T-helper 1 cell treated with Interleukin-12 subunit alpha and Interleukin-12 subunit beta and Interleukin-4 antibody, amounts not matched to agents 30 ng/mL and 1 ng/mL, for 36 hours (primary cell): ENCODE data around the gene ZNF423. TPM values are rescaled to one million over a fixed set of nuclear protein-coding genes. Genes with fewer than 3 reads are reported as not detected.

Experiments used
- intact Hi-C: fragments of 100-400 bp; cut with micrococcal nuclease; formaldehyde crosslinking; loops from one replicate; pipeline ENCODE4 v1.15.1; 2024
- total RNA-seq: library from RNA; stranded (reverse); gene quantifications from 2 replicates; pipeline ENCODE4 v1.2.3, GENCODE V29; 2022

The ZNF423 gene
- total RNA-seq, 1 donor from 2014 or later = not detected

DNA sequence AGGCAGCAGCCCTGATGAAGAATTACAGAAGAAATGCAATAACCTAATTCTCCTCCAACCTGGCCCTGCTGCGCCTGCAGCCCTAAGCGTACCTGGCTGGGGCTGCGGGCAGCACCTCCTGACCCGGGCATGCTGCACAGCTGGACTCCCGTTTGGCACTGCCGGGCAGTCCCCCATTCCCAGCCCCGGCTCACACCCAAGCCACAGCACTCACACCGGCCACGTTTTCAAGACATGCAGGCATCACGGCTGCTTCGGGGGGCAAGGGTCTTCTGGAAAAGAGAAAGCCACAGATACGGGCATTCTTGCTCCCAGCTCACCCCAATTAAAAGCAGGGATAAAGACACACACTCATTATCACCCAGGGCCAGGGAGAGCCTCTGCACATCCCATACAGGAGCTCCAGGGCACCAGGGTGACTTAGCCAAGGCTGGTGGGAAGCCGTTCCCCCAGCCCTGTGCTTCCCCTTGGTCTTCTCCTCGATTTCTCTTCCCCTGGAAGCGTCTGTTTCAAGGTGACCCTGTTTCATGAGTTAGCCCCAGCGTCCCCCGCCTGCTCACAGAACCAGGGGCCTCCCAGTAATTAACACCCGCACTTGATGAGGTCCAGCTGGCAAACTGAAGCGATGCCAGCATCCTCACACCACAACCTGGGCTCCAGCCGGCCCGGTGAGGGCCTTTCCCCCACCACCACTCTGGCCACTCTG is 265.6 kb downstream of the ZNF423 start:
- intact Hi-C loops = loop anchor here (5.0 kb wide), 1 partner anchor 98 kb away; no protein-coding TSS in a partner anchor

GRCh38 chr16:49589544-49590031 is 266.3 kb downstream of the ZNF423 start:
- intact Hi-C loops = loop anchor here (5.0 kb wide), 1 partner anchor 97 kb away; no protein-coding TSS in a partner anchor

DNA sequence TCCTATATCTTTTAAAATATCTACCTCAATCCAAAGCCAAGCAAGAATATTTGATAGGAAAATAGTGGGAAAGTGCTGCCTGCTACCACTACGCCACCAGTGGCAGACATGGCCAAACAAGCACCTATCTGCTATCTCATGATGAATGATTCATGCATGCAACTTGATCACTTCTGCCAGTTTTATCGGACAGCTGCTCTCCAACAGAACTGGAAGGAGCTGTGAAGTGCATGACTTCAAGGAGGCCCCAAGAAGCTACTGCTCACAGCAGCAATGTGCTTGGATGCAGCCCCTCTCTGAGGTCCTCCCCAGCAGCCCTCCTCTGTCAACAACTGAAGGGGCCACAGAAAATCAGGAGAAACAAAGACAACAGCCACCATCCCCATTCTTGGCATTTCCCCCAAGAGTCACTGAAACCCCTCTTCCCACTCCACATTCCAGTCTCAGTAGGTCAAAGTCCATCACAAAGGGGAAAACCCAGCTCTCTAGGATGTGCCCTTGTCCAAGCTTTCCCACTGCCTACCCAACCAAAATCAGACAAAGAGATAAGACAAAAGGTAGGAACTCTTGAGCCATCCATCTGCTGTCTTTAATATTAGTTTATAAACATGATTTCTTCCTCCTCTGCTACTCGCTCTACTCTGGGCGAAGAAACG is 267.1 kb downstream of the ZNF423 start:
- intact Hi-C loops = no loop called here

- intact Hi-C loops = no loop called here
Observed at GRCh38 chr16:49588026-49588425, 267.9 kb downstream of the ZNF423 start.

DNA sequence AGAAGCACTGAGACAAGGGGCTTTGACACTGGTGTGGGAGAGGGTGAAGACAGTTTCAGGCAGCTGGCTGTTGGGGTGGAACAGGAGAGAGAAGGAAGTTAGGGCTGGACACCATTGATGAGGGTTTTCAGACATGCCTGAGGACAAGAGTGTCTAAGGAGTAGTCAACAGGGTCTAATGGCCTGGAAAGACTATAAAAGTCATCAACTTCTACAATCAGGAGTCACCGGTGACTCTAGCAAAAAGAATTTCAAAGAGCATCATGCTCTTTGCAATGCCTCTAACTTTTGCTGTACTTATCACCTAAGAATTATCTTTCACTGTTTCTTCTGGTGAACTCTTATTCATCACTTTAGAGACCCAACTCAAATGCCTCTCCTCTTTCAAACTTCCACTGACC is 268.4 kb downstream of the ZNF423 start:
- intact Hi-C loops = no loop called here

- intact Hi-C loops = no loop called here
Observed at GRCh38 chr16:49586466-49587450, 269.2 kb downstream of the ZNF423 start.

DNA sequence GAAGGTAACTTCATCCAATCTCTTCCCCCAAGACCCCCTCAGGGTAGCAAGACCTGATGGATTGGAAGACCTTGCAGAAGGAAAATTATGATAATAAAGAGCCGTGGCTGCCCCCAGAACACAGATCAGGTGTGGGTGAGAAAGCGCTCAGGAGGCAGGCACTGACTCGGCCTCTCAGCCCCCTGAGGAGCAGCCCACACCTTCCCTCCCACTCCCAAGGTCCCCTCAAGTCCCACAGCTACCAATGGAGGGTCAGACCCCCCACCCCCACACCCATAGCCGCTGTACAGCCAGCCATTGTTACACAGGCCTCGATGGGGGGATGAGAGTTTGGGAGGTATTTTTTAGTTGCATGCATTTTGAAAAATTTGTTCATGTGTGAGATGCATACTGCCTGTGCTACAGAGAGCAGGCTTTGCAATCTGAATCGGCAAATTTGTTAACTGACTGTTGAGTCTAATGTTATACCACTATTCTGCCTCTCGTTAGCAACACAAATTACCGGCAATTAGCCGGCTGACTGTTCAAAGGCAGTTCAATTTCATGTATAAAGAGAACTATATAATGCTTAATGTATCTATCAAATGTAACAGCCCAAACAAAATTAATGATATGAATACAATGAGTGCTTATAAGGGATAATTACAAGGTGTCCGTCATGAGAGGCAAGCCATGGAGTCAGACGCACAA is 270.6 kb downstream of the ZNF423 start:
- intact Hi-C loops = no loop called here

GRCh38 chr16:49583911-49584310 is 272.0 kb downstream of the ZNF423 start:
- intact Hi-C loops = no loop called here

DNA sequence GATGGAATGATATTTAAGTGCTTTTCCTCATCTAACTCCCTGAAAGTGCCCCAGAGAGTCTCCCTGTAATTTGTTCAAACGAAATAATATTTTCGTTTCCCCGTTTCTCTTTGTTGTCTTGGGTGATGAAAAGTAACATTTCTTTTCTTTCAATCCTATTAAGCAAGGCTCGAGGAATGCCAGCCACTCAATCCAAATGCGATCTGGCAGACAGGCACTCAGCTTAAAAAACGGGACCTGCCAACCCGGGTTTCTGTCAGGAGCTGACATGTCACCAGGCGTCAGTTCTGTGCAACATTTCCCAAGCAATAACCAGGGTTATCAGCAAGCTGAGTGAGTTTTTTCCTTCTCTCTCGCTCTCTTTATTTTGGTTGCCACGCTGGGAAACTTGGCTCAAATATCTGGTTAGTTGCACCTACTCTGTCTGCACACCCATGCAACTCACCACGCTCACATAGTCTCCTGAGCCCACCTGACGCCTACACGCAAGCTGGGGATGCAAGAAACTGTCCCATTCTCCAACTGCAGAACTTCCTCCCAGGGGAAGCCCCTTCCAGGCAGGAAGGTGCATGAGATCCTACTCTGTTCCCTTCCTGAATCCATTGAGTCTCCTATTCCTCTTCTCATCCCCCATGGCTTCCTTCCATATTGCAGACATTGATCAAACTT is 274.1 kb downstream of the ZNF423 start:
- intact Hi-C loops = no loop called here

DNA sequence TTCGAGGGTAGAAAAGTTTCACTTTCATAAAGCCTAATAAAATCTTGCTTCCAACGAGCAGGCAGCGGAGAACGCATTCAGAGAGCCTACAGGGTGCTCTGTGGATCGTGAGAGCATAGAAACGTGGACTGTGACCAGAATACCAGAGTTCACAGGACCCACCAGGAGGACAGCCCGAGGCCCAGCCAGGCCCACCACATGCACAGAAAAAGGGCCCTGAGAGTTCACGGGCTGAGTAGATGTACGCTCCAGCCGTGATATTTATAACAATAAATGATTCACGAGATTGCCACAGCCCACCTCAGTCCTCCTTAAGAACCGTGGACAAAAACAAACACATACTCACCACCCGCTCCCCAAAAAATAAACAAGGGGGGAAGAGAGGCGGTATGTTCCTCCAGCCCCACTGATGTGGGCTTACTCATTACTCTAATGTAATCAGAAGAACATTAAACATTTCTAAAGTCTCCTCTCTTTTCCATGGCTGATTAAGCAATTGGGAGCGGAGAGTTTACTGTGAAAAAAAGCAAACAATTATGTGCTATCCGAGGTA is 275.1 kb downstream of the ZNF423 start:
- intact Hi-C loops = no loop called here

- intact Hi-C loops = no loop called here
Observed at GRCh38 chr16:49578435-49579024, 277.4 kb downstream of the ZNF423 start.

DNA sequence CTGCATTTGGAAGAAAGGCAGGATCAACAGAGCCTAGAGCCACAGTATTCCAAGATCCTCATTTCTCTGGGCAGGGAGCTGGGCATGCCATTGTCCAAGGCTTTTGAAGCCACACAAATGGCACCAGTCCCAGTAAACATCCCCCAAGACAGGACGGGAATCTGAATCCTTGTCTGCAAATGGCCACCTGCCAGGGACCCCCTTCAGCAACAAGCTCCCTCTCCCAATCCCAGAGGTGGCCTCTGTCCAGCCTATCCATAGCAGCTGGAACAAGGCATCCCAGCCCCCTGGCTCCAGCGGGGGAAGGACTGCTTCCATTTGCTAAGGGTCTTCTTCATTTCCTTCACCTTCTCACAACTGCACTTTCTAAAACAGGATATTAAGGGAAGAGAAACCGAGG is 277.9 kb downstream of the ZNF423 start:
- intact Hi-C loops = no loop called here

DNA sequence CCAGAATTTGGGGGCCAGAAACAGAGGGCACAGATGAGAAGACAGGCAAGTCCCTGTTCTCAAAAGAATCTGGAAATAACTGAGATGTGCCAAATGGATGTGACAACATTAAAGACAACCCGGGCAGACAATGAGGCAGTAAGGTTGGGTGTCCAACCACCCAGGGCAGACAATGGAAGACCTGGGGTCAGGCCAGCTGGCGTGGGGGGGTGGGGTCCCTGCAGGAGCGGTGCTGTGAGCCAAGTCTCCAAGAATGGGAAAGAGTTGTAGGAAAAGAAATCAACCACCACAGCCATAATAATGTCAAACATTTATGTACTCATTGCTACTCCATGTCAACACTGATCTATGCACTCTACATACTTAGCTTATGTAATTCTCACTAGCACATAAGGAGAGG is 279.0 kb downstream of the ZNF423 start:
- intact Hi-C loops = no loop called here

GRCh38 chr16:49576173-49576494 is 279.8 kb downstream of the ZNF423 start:
- intact Hi-C loops = no loop called here

DNA sequence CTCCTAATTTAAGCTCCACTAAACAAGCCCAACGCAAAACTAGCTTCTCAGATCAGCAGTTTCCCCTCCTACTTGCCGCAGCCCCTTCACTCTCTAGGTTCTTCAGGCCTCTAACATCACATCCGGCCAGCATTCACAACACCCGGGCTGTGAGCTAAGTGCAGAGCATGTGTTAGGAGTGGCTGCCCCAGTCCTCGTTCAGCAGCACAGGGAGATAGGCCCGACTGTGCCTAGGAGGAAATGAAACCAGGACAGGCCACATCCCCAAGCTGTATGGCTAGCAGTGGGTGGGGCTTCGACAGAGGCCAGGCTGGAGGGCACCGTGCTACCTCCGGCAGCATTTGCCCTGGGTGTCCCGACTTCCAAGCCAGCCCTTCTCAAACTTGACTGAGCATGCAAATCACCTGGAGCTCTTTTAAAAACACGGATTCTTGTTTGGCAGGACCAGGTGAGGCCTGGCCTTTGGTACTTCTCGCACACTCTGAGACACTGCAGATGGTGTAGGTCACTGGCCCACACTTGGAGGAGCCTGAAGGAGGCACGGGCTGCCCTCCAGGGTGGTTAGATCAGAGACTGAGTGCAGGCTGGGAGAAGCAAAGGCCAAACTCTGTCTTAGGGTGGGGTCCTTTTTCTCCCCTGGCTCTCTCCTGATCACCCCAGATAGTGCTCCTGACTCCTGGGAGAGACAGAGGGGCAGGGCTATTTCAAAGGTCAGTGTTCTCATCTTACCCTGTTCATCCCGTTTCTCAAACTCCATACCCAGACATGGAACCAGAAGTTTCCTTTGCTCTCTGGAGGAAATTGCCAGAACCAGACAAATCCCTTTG is 280.4 kb downstream of the ZNF423 start:
- intact Hi-C loops = no loop called here

GRCh38 chr16:49574826-49575225 is 281.1 kb downstream of the ZNF423 start:
- intact Hi-C loops = no loop called here

- intact Hi-C loops = no loop called here
Observed at GRCh38 chr16:49567950-49568349, 288.0 kb downstream of the ZNF423 start.

DNA sequence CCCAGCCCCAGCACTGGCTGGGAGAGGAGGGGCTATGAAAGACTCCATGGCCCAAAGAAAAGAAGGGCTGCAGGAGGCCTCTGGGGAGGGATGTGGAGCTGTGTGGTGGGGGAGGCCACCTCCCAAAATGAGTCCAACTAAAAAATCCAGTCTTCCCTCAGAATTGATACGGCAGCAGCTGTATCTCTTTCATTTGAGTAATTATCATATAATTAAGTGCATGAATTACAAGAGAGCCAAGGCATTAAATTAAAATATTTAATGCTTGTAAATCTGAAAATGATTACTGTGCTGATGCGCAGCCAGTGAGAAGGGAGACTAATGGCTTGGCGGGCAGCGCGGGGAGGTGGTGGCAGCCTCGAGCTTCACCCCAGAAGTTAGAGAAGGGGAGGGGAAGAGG is 289.5 kb downstream of the ZNF423 start:
- intact Hi-C loops = no loop called here
